T-helper 2 cell treated with Interferon-gamma antibody and Interleukin-4, amounts not matched to agents 5 μg/mL and 100 μg/mL, for 36 hours (primary cell): ENCODE data around the gene COBL.

ENCODE experiments used
- DNase-seq: peaks from one replicate; pipeline ENCODE4 v3.0.0; 2021; ENCODE audit warnings: low spot score
- H3K27ac Mint-ChIP-seq: one replicate; pipeline ENCODE4 v1.8.0; 2021; ENCODE audit warnings: mild to moderate bottlenecking, mixed read lengths
- H3K27me3 Mint-ChIP-seq: one replicate; pipeline ENCODE4 v1.8.0; 2021; ENCODE audit warnings: low read depth, mixed read lengths
- H3K36me3 Mint-ChIP-seq: one replicate; pipeline ENCODE4 v1.8.0; 2021; ENCODE audit warnings: low read depth, mixed read lengths
- H3K4me1 Mint-ChIP-seq: one replicate; pipeline ENCODE4 v1.8.0; 2021; ENCODE audit warnings: low read depth, mixed read lengths
- H3K4me3 Mint-ChIP-seq: one replicate; pipeline ENCODE4 v1.8.0; 2022; ENCODE audit warnings: mild to moderate bottlenecking, moderate library complexity, mixed read lengths
- H3K9me3 Mint-ChIP-seq: one replicate; pipeline ENCODE4 v1.8.0; 2021; ENCODE audit warnings: mixed read lengths

The COBL gene

GRCh38 chr7:51017576-51018535, 298.8 kb downstream of the COBL start:
- H3K36me3 Mint-ChIP-seq, result no peaks in the 10 kb centered on the region
- peak overlapping the region; percentile 33 for H3K27ac Mint-ChIP-seq
- no peaks in the 10 kb centered on the region for H3K4me1 Mint-ChIP-seq
- no peak for DNase-seq
- H3K4me3 Mint-ChIP-seq, result no peak overlapping the region
- H3K9me3 Mint-ChIP-seq, result no peaks in the 10 kb centered on the region
- no peaks in the 10 kb centered on the region for H3K27me3 Mint-ChIP-seq

- Mint-ChIP-seq H3K27ac (no peak overlapping the region), H3K36me3 (no peaks in the 10 kb centered on the region), H3K27me3 (no peaks in the 10 kb centered on the region), H3K9me3 (no peaks in the 10 kb centered on the region), H3K4me3 (no peak overlapping the region), H3K4me1 (no peaks in the 10 kb centered on the region)
- DNase-seq, result no peak
Measured at GRCh38 chr7:51016546-51016945, 300.1 kb downstream of the COBL start.

- Mint-ChIP-seq H3K9me3 (no peaks in the 10 kb centered on the region), H3K27ac (no peak overlapping the region), H3K4me1 (no peaks in the 10 kb centered on the region), H3K4me3 (no peak overlapping the region), H3K36me3 (no peaks in the 10 kb centered on the region), H3K27me3 (no peaks in the 10 kb centered on the region)
- DNase-seq, result no peak
Measured at GRCh38 chr7:51015581-51015980, 301.0 kb downstream of the COBL start.

- Mint-ChIP-seq H3K36me3 (no peaks in the 10 kb centered on the region), H3K9me3 (no peaks in the 10 kb centered on the region), H3K4me1 (no peaks in the 10 kb centered on the region), H3K27me3 (no peaks in the 10 kb centered on the region), H3K27ac (no peak overlapping the region), H3K4me3 (no peak overlapping the region)
- DNase-seq, result no peak
Measured at GRCh38 chr7:51014811-51015210, 301.8 kb downstream of the COBL start.

- no peak for DNase-seq
- Mint-ChIP-seq H3K27ac (no peak overlapping the region), H3K27me3 (no peaks in the 10 kb centered on the region)
Measured at GRCh38 chr7:51013861-51014511, 302.6 kb downstream of the COBL start.

GRCh38 chr7:51013218-51013786, 303.3 kb downstream of the COBL start:
- Mint-ChIP-seq H3K4me1 (no peaks in the 10 kb centered on the region), H3K9me3 (no peaks in the 10 kb centered on the region), H3K36me3 (no peaks in the 10 kb centered on the region), H3K27ac (no peak overlapping the region), H3K4me3 (no peak overlapping the region), H3K27me3 (no peaks in the 10 kb centered on the region)
- DNase-seq, result no peak

More at GRCh38 chr7:51013861-51014511, 302.6 kb downstream of the COBL start:
- Mint-ChIP-seq H3K36me3 (no peaks in the 10 kb centered on the region), H3K9me3 (no peaks in the 10 kb centered on the region), H3K4me1 (no peaks in the 10 kb centered on the region), H3K4me3 (no peak overlapping the region)

- Mint-ChIP-seq H3K27me3 (no peaks in the 10 kb centered on the region), H3K4me3 (no peak overlapping the region), H3K27ac (no peak overlapping the region), H3K4me1 (no peaks in the 10 kb centered on the region), H3K9me3 (no peaks in the 10 kb centered on the region), H3K36me3 (no peaks in the 10 kb centered on the region)
- DNase-seq, result no peak
Measured at GRCh38 chr7:51012569-51013217, 303.9 kb downstream of the COBL start.

GRCh38 chr7:51011710-51012350, 304.8 kb downstream of the COBL start:
- H3K27ac Mint-ChIP-seq, result no peak overlapping the region
- H3K4me3 Mint-ChIP-seq, result no peak overlapping the region
- H3K36me3 Mint-ChIP-seq, result no peaks in the 10 kb centered on the region
- H3K4me1 Mint-ChIP-seq, result no peaks in the 10 kb centered on the region
- H3K27me3 Mint-ChIP-seq, result no peaks in the 10 kb centered on the region
- no peak for DNase-seq
- no peaks in the 10 kb centered on the region for H3K9me3 Mint-ChIP-seq

GRCh38 chr7:51010534-51010933, 306.1 kb downstream of the COBL start:
- H3K27me3 Mint-ChIP-seq, result peaks cover 4% of the 10 kb centered on the region
- no peaks in the 10 kb centered on the region for H3K36me3 Mint-ChIP-seq
- H3K27ac Mint-ChIP-seq, result no peak overlapping the region
- H3K4me1 Mint-ChIP-seq, result no peaks in the 10 kb centered on the region
- H3K9me3 Mint-ChIP-seq, result no peaks in the 10 kb centered on the region
- H3K4me3 Mint-ChIP-seq, result no peak overlapping the region
- no peak for DNase-seq

- H3K27ac Mint-ChIP-seq, result no peak overlapping the region
- H3K4me3 Mint-ChIP-seq, result no peak overlapping the region
- H3K4me1 Mint-ChIP-seq, result no peaks in the 10 kb centered on the region
- H3K36me3 Mint-ChIP-seq, result no peaks in the 10 kb centered on the region
- peaks cover 10% of the 10 kb centered on the region for H3K27me3 Mint-ChIP-seq
- no peak for DNase-seq
- H3K9me3 Mint-ChIP-seq, result no peaks in the 10 kb centered on the region
Measured at GRCh38 chr7:51009716-51010496, 306.7 kb downstream of the COBL start.

GRCh38 chr7:51007551-51008505, 308.8 kb downstream of the COBL start:
- H3K4me1 Mint-ChIP-seq, result no peaks in the 10 kb centered on the region
- no peaks in the 10 kb centered on the region for H3K9me3 Mint-ChIP-seq
- no peaks in the 10 kb centered on the region for H3K36me3 Mint-ChIP-seq
- no peak overlapping the region for H3K4me3 Mint-ChIP-seq
- no peak overlapping the region for H3K27ac Mint-ChIP-seq
- H3K27me3 Mint-ChIP-seq, result peaks cover 11% of the 10 kb centered on the region
- DNase-seq, result no peak

GRCh38 chr7:51006483-51007235, 309.9 kb downstream of the COBL start:
- peaks cover 16% of the 10 kb centered on the region for H3K27me3 Mint-ChIP-seq
- H3K4me3 Mint-ChIP-seq, result no peak overlapping the region
- no peak overlapping the region for H3K27ac Mint-ChIP-seq
- H3K4me1 Mint-ChIP-seq, result no peaks in the 10 kb centered on the region
- no peaks in the 10 kb centered on the region for H3K9me3 Mint-ChIP-seq
- DNase-seq, result no peak
- H3K36me3 Mint-ChIP-seq, result no peaks in the 10 kb centered on the region
